HepG2 (cell line): ENCODE results near the gene NOTCH3. TPM values are rescaled to one million over a fixed set of nuclear protein-coding genes. Genes with fewer than 3 reads are reported as not detected.

ENCODE experiments used
- CENPT ChIP-seq: sonication (generic); formaldehyde crosslinking; IDR thresholded peaks from 2 replicates; pipeline ENCODE4 v1.8.0; 2022; ENCODE audit warnings: low read depth, mild to moderate bottlenecking, moderate library complexity, missing genetic modification reagents
- IKZF1 ChIP-seq: fragments of 450-650 bp; IDR thresholded peaks from 2 replicates; pipeline ENCODE4 v1.7.1; 2016
- MAFF ChIP-seq: IDR thresholded peaks from 2 replicates; pipeline ENCODE4 v1.6.1; 2011; ENCODE audit warnings: low read depth, low read length, improper control_type of control experiment
- NFE2L1 ChIP-seq: sonication (generic); formaldehyde crosslinking; IDR thresholded peaks from 2 replicates; pipeline ENCODE4 v1.4.0; 2020; ENCODE audit warnings: missing genetic modification reagents, mild to moderate bottlenecking, borderline replicate concordance
- PAWR ChIP-seq: sonication (generic); formaldehyde crosslinking; IDR thresholded peaks from 2 replicates; pipeline ENCODE4 v1.4.0; 2020; ENCODE audit warnings: missing genetic modification reagents, mild to moderate bottlenecking, borderline replicate concordance
- RARA ChIP-seq: IDR thresholded peaks from 2 replicates; pipeline ENCODE4 v1.6.1; 2016; ENCODE audit warnings: missing genetic modification reagents, missing compliant biosample characterization
- TARDBP ChIP-seq: sonication (generic); formaldehyde crosslinking; IDR thresholded peaks from 2 replicates; pipeline ENCODE4 v1.8.0; 2022; ENCODE audit warnings: mild to moderate bottlenecking, missing genetic modification reagents
- THAP11 ChIP-seq: IDR thresholded peaks from 2 replicates; pipeline ENCODE4 v1.6.1; 2016; ENCODE audit warnings: missing biosample characterization, missing genetic modification reagents
- ZBTB42 ChIP-seq: sonication (generic); formaldehyde crosslinking; IDR thresholded peaks from 2 replicates; pipeline ENCODE4 v1.5.0; 2020; ENCODE audit warnings: mild to moderate bottlenecking, missing genetic modification reagents
- ZNF138 ChIP-seq: sonication (generic); formaldehyde crosslinking; IDR thresholded peaks from 2 replicates; pipeline ENCODE4 v1.5.0; 2020; ENCODE audit warnings: mild to moderate bottlenecking, low read depth, missing genetic modification reagents
- ZNF318 ChIP-seq: sonication (generic); formaldehyde crosslinking; IDR thresholded peaks from 2 replicates; pipeline ENCODE4 v1.4.0; 2020; ENCODE audit warnings: mild to moderate bottlenecking, missing genetic modification reagents
- ZNF431 ChIP-seq: sonication (generic); formaldehyde crosslinking; IDR thresholded peaks from 2 replicates; pipeline ENCODE4 v1.9.0; 2022; ENCODE audit warnings: missing genetic modification reagents, low read depth, mild to moderate bottlenecking, borderline replicate concordance
- ZNF530 ChIP-seq: sonication (generic); formaldehyde crosslinking; IDR thresholded peaks from 2 replicates; pipeline ENCODE4 v1.5.0; 2020; ENCODE audit warnings: low read depth, mild to moderate bottlenecking, missing genetic modification reagents
- polyA plus RNA-seq, 8 experiments: library from polyadenylated mRNA; depleted of rRNA in 3 of 8; stranded (reverse) in 7 of 8; unstranded in 1 of 8; fragments of >200 nt; fragmentation: Illumina TruSeq in 4 of 8; extraction: Trizol in 4 of 8; gene quantifications; 2 replicates each; pipeline versions ENCODE4 v1.2.1 to v1.2.3, GENCODE V29; 2011 to 2016; ENCODE audit warnings: low read depth in 4 of 8, missing spikeins in 1 of 8, mixed read lengths in 1 of 8; ENCODE audit not compliant: insufficient read depth in 1 of 8
- total RNA-seq, 5 experiments: library from RNA; depleted of rRNA; stranded (reverse); fragments of >200 nt; fragmentation: Illumina TruSeq; extraction: Trizol; gene quantifications; 2 replicates each; pipeline ENCODE4 v1.2.3, GENCODE V29; 2016; ENCODE audit warnings: low read depth in 1 of 5
- TF ChIP-seq, protein P1 (sequence below): sonication (generic); formaldehyde crosslinking; IDR thresholded peaks from 2 replicates; pipeline ENCODE4 v1.9.0; 2021; ENCODE audit warnings: mild to moderate bottlenecking, missing genetic modification reagents

The NOTCH3 gene
- total and polyA plus RNA-seq, 2 of the 13 experiments (the other 11 are each of a cell fraction or from before 2014, with no cell fraction given) = 0.09 to 0.28 TPM

- TF ChIP-seq ZNF318 (CRISPR knock-in tag) (no peak), TARDBP (CRISPR knock-in tag) (0 out of 2 replicates have a peak, but pooled peaks have one; percentile 25), RARA (CRISPR knock-in tag) (no peak), ZBTB42 (CRISPR knock-in tag) (no peak), IKZF1 (no peak), ZNF138 (CRISPR knock-in tag) (peak; percentile 73; the same call in 1 of the 2 replicates), PAWR (0 out of 2 replicates have a peak, but pooled peaks have one; percentile 21), MAFF (no peak), THAP11 (CRISPR knock-in tag) (no peak; the same call in 1 of the 2 replicates), ZNF530 (CRISPR knock-in tag) (no peak), NFE2L1 (CRISPR knock-in tag) (no peak), ZNF431 (no peak), CENPT (CRISPR knock-in tag) (no peak)
- TF ChIP-seq, protein P1, sequence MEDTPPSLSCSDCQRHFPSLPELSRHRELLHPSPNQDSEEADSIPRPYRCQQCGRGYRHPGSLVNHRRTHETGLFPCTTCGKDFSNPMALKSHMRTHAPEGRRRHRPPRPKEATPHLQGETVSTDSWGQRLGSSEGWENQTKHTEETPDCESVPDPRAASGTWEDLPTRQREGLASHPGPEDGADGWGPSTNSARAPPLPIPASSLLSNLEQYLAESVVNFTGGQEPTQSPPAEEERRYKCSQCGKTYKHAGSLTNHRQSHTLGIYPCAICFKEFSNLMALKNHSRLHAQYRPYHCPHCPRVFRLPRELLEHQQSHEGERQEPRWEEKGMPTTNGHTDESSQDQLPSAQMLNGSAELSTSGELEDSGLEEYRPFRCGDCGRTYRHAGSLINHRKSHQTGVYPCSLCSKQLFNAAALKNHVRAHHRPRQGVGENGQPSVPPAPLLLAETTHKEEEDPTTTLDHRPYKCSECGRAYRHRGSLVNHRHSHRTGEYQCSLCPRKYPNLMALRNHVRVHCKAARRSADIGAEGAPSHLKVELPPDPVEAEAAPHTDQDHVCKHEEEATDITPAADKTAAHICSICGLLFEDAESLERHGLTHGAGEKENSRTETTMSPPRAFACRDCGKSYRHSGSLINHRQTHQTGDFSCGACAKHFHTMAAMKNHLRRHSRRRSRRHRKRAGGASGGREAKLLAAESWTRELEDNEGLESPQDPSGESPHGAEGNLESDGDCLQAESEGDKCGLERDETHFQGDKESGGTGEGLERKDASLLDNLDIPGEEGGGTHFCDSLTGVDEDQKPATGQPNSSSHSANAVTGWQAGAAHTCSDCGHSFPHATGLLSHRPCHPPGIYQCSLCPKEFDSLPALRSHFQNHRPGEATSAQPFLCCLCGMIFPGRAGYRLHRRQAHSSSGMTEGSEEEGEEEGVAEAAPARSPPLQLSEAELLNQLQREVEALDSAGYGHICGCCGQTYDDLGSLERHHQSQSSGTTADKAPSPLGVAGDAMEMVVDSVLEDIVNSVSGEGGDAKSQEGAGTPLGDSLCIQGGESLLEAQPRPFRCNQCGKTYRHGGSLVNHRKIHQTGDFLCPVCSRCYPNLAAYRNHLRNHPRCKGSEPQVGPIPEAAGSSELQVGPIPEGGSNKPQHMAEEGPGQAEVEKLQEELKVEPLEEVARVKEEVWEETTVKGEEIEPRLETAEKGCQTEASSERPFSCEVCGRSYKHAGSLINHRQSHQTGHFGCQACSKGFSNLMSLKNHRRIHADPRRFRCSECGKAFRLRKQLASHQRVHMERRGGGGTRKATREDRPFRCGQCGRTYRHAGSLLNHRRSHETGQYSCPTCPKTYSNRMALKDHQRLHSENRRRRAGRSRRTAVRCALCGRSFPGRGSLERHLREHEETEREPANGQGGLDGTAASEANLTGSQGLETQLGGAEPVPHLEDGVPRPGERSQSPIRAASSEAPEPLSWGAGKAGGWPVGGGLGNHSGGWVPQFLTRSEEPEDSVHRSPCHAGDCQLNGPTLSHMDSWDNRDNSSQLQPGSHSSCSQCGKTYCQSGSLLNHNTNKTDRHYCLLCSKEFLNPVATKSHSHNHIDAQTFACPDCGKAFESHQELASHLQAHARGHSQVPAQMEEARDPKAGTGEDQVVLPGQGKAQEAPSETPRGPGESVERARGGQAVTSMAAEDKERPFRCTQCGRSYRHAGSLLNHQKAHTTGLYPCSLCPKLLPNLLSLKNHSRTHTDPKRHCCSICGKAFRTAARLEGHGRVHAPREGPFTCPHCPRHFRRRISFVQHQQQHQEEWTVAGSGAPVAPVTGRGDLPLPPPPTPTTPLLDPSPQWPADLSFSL (CRISPR knock-in tag) = no peak
These were observed 20.1 kb downstream of the NOTCH3 start (continued) for GRCh38 chr19:15180451-15181390.
